Panc1 (cell line): Measurements from ENCODE around the gene CACNA1E. TPM values are rescaled to one million over a fixed set of nuclear protein-coding genes. Genes with fewer than 3 reads are reported as not detected.

Source experiments
- ATAC-seq: fragments of 200-7000 bp; cut with Tn5 transposase; 2 replicates; pipeline ENCODE4 v1.9.1; 2020; ENCODE audit warnings: mild to moderate bottlenecking, moderate library complexity
- BruUV-seq: library from RNA; stranded (reverse); fragments of 400-500 nt; replicated peaks from 2 replicates; lab custom pipeline; 2021; lab: Mats Ljungman, UMichigan
- CTCF ChIA-PET: fragments of 300-600 bp; sonication (Branson Sonifier 250); formaldehyde crosslinking; loops from one replicate; lab custom pipeline; 2022; ENCODE audit warnings: antibody characterized with exemption; lab: Charles Lee
- POLR2A ChIA-PET: fragments of 300-600 bp; sonication (Branson Sonifier 250); formaldehyde crosslinking; loops from one replicate; lab custom pipeline; 2022; ENCODE audit warnings: antibody characterized with exemption; lab: Charles Lee
- DNase-seq: peaks from one replicate; pipeline ENCODE4 v3.0.0-alpha.2; 2010; ENCODE audit warnings: low read depth, low spot score
- H3K27ac ChIP-seq: 2 replicates; pipeline ENCODE4 v1.5.1; 2011; ENCODE audit warnings: mild to moderate bottlenecking, low read length, inconsistent platforms
- H3K27me3 ChIP-seq: fragments of 200-500 bp; sonication (Bioruptor generic); 2 replicates; pipeline ENCODE4 v1.6.0; 2014; ENCODE audit warnings: low read length, inconsistent platforms; ENCODE audit not compliant: control insufficient read depth, insufficient read depth
- H3K36me3 ChIP-seq: fragments of 200-500 bp; sonication (Bioruptor generic); 2 replicates; pipeline ENCODE4 v1.5.1; 2014; ENCODE audit warnings: inconsistent platforms, mild to moderate bottlenecking, low read length, moderate library complexity; ENCODE audit not compliant: control insufficient read depth, insufficient read depth
- H3K4me1 ChIP-seq: 2 replicates; pipeline ENCODE4 v1.5.1; 2011; ENCODE audit warnings: inconsistent platforms, mild to moderate bottlenecking, low read length, moderate library complexity; ENCODE audit not compliant: control insufficient read depth, insufficient read depth
- H3K4me3 ChIP-seq, 2 experiments: 2 replicates each; pipeline ENCODE4 v1.5.1; 2011 to 2012; ENCODE audit warnings: low read depth in 2 of 2, low read length in 2 of 2, mild to moderate bottlenecking in 2 of 2, inconsistent platforms in 1 of 2, moderate library complexity in 1 of 2
- H3K9me3 ChIP-seq: fragments of 200-500 bp; sonication (Bioruptor generic); 2 replicates; pipeline ENCODE4 v1.5.1; 2014; ENCODE audit warnings: low read depth, mild to moderate bottlenecking, inconsistent platforms, low read length, moderate library complexity; ENCODE audit not compliant: control insufficient read depth, insufficient read depth
- CTCF ChIP-seq: fragments of 450-650 bp; IDR thresholded peaks from 2 replicates; pipeline ENCODE4 v1.5.1; 2017; ENCODE audit warnings: mild to moderate bottlenecking
- POLR2AphosphoS5 ChIP-seq: IDR thresholded peaks from 2 replicates; pipeline ENCODE4 v1.6.1; 2012; ENCODE audit warnings: mild to moderate bottlenecking, low read depth, low read length, moderate library complexity
- REST ChIP-seq, 2 experiments: IDR thresholded peaks; 2 replicates each; pipeline ENCODE4 v1.6.1; 2011 to 2012; ENCODE audit warnings: low read depth in 2 of 2, control low read depth in 1 of 2, low read length in 1 of 2, mild to moderate bottlenecking in 1 of 2, moderate library complexity in 1 of 2; ENCODE audit not compliant: insufficient read depth in 1 of 2
- SIN3A ChIP-seq: IDR thresholded peaks from 2 replicates; pipeline ENCODE4 v1.6.1; 2012; ENCODE audit warnings: low read depth, mild to moderate bottlenecking, low read length, moderate library complexity, borderline replicate concordance; ENCODE audit not compliant: insufficient read depth
- TCF7L2 ChIP-seq: IDR thresholded peaks from 2 replicates; pipeline ENCODE4 v1.6.1; 2011; ENCODE audit warnings: mild to moderate bottlenecking, low read depth, low read length, inconsistent platforms
- in situ Hi-C: cut with HindIII; loops from 2 replicates; pipeline ENCODE4 v1.10.0; 2016; ENCODE audit warnings: low sequenced_read_pairs, low pct_unique_long_range_greater_than_20kb
- intact Hi-C: fragments of 100-400 bp; cut with micrococcal nuclease; formaldehyde crosslinking; loops from one replicate; pipeline ENCODE4 v1.10.0; 2022; ENCODE audit not compliant: unreplicated experiment
- total RNA-seq: library from RNA; stranded (reverse); gene quantifications from one replicate; pipeline ENCODE4 v1.2.1, GENCODE V29; 2021; ENCODE audit not compliant: unreplicated experiment

The CACNA1E gene
- total RNA-seq, 1 experiment from 2014 or later = not detected

GRCh38 chr1:181637998-181638397 is 154.7 kb downstream of the CACNA1E start:
- ATAC-seq (no peak), DNase-seq (no peak)
- ChIA-PET POLR2A (no interaction called here), CTCF (no interaction called here)
- in situ Hi-C loops (no loop called here), intact Hi-C loops (no loop called here)
- no TSS peak for BruUV-seq
- TF ChIP-seq POLR2AphosphoS5 = no peak
- no peak for TF ChIP-seq SIN3A
- no peak overlapping the region for H3K27ac ChIP-seq
- no peaks in the 10 kb centered on the region for H3K36me3 ChIP-seq
- no peak overlapping the region for H3K4me3 ChIP-seq
- H3K9me3 ChIP-seq = no peaks in the 10 kb centered on the region
- no peaks in the 10 kb centered on the region for H3K4me1 ChIP-seq
- H3K27me3 ChIP-seq = peaks cover 2% of the 10 kb centered on the region; the same call in 1 of the 2 replicates

GRCh38 chr1:181640956-181641355 is 157.6 kb downstream of the CACNA1E start:
- Histone ChIP-seq H3K27ac (no peak overlapping the region), H3K36me3 (no peaks in the 10 kb centered on the region), H3K27me3 (peaks cover 2% of the 10 kb centered on the region; the same call in 1 of the 2 replicates), H3K9me3 (no peaks in the 10 kb centered on the region), H3K4me1 (no peaks in the 10 kb centered on the region), H3K4me3 (no peak overlapping the region)
- ATAC-seq (no peak), DNase-seq (no peak)
- in situ Hi-C loops (no loop called here), intact Hi-C loops (no loop called here)
- no TSS peak for BruUV-seq
- ChIA-PET POLR2A (interaction anchor here (0.6 kb wide), 1 partner anchor 1337 kb away, joined by 6 read pairs; no protein-coding TSS in a partner anchor), CTCF (no interaction called here)
- TF ChIP-seq SIN3A = no peak

GRCh38 chr1:181643631-181644030 is 160.3 kb downstream of the CACNA1E start:
- intact Hi-C loops = no loop called here
- Histone ChIP-seq H3K36me3 (no peaks in the 10 kb centered on the region), H3K27me3 (no peaks in the 10 kb centered on the region; the same call in 1 of the 2 replicates), H3K9me3 (no peaks in the 10 kb centered on the region), H3K27ac (no peak overlapping the region), H3K4me1 (no peaks in the 10 kb centered on the region), H3K4me3 (no peak overlapping the region)
- CTCF ChIA-PET = no interaction called here
- POLR2A ChIA-PET = no interaction called here
- no peak for ATAC-seq
- TF ChIP-seq CTCF (no peak), TCF7L2 (no peak), POLR2AphosphoS5 (no peak), SIN3A (no peak), REST (IDR thresholded peaks at IDR 0.05; ENCODE audit: insufficient read depth in 1 of 2, low read depth in 2 of 2, low read length in 1 of 2) (no peak)
- BruUV-seq = no TSS peak
- in situ Hi-C loops = no loop called here
- no peak for DNase-seq
